GM12878 (cell line): ENCODE measurements around the gene ZNF511.
"Not testable (repeated sequence)": the region's sequence is repeated elsewhere in the genome, so short reads cannot be mapped to it uniquely, and the experiment has no call there.

Experiments
- ATF3 ChIP-seq: IDR thresholded peaks from 2 replicates; pipeline ENCODE4 v1.6.1; 2011; ENCODE audit warnings: low read depth, mild to moderate bottlenecking, low read length, moderate library complexity, borderline replicate concordance; ENCODE audit errors: extremely low read depth
- BACH1 ChIP-seq: fragments of 450-650 bp; IDR thresholded peaks from 2 replicates; pipeline ENCODE4 v1.6.1; 2017; ENCODE audit warnings: mild to moderate bottlenecking, borderline replicate concordance
- ETV6 ChIP-seq, 2 experiments: fragments of 450-650 bp in 1 of 2; IDR thresholded peaks in 1 of 2; conservative IDR thresholded peaks in 1 of 2; 2 replicates each; pipeline ENCODE4 v1.6.1; 2014; ENCODE audit warnings: antibody characterized with exemption in 1 of 2, borderline replicate concordance in 1 of 2, low read depth in 1 of 2, mild to moderate bottlenecking in 1 of 2, moderate library complexity in 1 of 2
- FOXK2 ChIP-seq: fragments of 450-650 bp; IDR thresholded peaks from 2 replicates; pipeline ENCODE4 v1.6.1; 2017; ENCODE audit warnings: mild to moderate bottlenecking, moderate library complexity
- MEF2B ChIP-seq: fragments of 450-650 bp; IDR thresholded peaks from 2 replicates; pipeline ENCODE4 v1.6.1; 2018; ENCODE audit warnings: mild to moderate bottlenecking, moderate library complexity; ENCODE audit not compliant: partially characterized antibody, poor library complexity, severe bottlenecking
- NR2F1 ChIP-seq: fragments of 450-650 bp; conservative IDR thresholded peaks from 2 replicates; pipeline ENCODE4 v1.6.1; 2017; ENCODE audit warnings: mild to moderate bottlenecking
- NRF1 ChIP-seq: conservative IDR thresholded peaks from 2 replicates; pipeline ENCODE4 v1.6.1; 2011; ENCODE audit warnings: mild to moderate bottlenecking, low read depth, low read length, improper control_type of control experiment
- POLR2AphosphoS5 ChIP-seq: IDR thresholded peaks from 2 replicates; pipeline ENCODE4 v1.6.1; 2011; ENCODE audit warnings: mild to moderate bottlenecking, low read length, inconsistent platforms
- TAF1 ChIP-seq: IDR thresholded peaks from 2 replicates; pipeline ENCODE4 v1.6.1; 2011; ENCODE audit warnings: mild to moderate bottlenecking, low read depth, low read length, borderline replicate concordance
- TBL1XR1 ChIP-seq: IDR thresholded peaks from 2 replicates; pipeline ENCODE4 v1.6.1; 2012; ENCODE audit warnings: low read depth, low read length, improper control_type of control experiment
- TF ChIP-seq, protein P1 (sequence below): IDR thresholded peaks from 2 replicates; pipeline ENCODE4 v1.6.1; 2011; ENCODE audit warnings: low read depth, low read length, improper control_type of control experiment, borderline replicate concordance
- TF ChIP-seq, protein P2 (sequence below), 3 experiments: IDR thresholded peaks in 2 of 3; conservative IDR thresholded peaks in 1 of 3; 2 replicates each; pipeline ENCODE4 v1.5.1; 2011; ENCODE audit warnings: low read depth in 3 of 3, low read length in 3 of 3, mild to moderate bottlenecking in 3 of 3, control low read depth in 2 of 3, moderate library complexity in 2 of 3, inconsistent platforms in 1 of 3, mixed read lengths in 1 of 3; ENCODE audit not compliant: control insufficient read depth in 2 of 3, insufficient read depth in 1 of 3; ENCODE audit errors: extremely low read depth in 1 of 3
- TF ChIP-seq, protein P3 (sequence below): fragments of 450-650 bp; formaldehyde crosslinking; IDR thresholded peaks from 2 replicates; pipeline ENCODE4 v1.5.0; 2022; ENCODE audit warnings: mild to moderate bottlenecking, missing genetic modification characterization

- TF ChIP-seq FOXK2; NRF1; NR2F1; TBL1XR1; ETV6 (conservative IDR thresholded peaks at IDR 0.05 in 1 of 2, IDR thresholded peaks at IDR 0.05 in 1 of 2; ENCODE audit: borderline replicate concordance in 1 of 2, low read depth in 1 of 2); BACH1; ATF3; MEF2B; POLR2AphosphoS5; TAF1: not testable (repeated sequence)
- TF ChIP-seq, protein P1, sequence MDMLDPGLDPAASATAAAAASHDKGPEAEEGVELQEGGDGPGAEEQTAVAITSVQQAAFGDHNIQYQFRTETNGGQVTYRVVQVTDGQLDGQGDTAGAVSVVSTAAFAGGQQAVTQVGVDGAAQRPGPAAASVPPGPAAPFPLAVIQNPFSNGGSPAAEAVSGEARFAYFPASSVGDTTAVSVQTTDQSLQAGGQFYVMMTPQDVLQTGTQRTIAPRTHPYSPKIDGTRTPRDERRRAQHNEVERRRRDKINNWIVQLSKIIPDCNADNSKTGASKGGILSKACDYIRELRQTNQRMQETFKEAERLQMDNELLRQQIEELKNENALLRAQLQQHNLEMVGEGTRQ, result not testable (repeated sequence)
- TF ChIP-seq, protein P2, sequence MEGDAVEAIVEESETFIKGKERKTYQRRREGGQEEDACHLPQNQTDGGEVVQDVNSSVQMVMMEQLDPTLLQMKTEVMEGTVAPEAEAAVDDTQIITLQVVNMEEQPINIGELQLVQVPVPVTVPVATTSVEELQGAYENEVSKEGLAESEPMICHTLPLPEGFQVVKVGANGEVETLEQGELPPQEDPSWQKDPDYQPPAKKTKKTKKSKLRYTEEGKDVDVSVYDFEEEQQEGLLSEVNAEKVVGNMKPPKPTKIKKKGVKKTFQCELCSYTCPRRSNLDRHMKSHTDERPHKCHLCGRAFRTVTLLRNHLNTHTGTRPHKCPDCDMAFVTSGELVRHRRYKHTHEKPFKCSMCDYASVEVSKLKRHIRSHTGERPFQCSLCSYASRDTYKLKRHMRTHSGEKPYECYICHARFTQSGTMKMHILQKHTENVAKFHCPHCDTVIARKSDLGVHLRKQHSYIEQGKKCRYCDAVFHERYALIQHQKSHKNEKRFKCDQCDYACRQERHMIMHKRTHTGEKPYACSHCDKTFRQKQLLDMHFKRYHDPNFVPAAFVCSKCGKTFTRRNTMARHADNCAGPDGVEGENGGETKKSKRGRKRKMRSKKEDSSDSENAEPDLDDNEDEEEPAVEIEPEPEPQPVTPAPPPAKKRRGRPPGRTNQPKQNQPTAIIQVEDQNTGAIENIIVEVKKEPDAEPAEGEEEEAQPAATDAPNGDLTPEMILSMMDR (IDR thresholded peaks at IDR 0.05 in 2 of 3, conservative IDR thresholded peaks at IDR 0.05 in 1 of 3; ENCODE audit: control insufficient read depth in 2 of 3, extremely low read depth in 1 of 3, insufficient read depth in 1 of 3, low read depth in 3 of 3, low read length in 3 of 3), result not testable (repeated sequence)
- TF ChIP-seq, protein P3, sequence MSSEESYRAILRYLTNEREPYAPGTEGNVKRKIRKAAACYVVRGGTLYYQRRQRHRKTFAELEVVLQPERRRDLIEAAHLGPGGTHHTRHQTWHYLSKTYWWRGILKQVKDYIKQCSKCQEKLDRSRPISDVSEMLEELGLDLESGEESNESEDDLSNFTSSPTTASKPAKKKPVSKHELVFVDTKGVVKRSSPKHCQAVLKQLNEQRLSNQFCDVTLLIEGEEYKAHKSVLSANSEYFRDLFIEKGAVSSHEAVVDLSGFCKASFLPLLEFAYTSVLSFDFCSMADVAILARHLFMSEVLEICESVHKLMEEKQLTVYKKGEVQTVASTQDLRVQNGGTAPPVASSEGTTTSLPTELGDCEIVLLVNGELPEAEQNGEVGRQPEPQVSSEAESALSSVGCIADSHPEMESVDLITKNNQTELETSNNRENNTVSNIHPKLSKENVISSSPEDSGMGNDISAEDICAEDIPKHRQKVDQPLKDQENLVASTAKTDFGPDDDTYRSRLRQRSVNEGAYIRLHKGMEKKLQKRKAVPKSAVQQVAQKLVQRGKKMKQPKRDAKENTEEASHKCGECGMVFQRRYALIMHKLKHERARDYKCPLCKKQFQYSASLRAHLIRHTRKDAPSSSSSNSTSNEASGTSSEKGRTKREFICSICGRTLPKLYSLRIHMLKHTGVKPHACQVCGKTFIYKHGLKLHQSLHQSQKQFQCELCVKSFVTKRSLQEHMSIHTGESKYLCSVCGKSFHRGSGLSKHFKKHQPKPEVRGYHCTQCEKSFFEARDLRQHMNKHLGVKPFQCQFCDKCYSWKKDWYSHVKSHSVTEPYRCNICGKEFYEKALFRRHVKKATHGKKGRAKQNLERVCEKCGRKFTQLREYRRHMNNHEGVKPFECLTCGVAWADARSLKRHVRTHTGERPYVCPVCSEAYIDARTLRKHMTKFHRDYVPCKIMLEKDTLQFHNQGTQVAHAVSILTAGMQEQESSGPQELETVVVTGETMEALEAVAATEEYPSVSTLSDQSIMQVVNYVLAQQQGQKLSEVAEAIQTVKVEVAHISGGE (CRISPR knock-in tag), result not testable (repeated sequence)
These were observed 43.7 kb upstream of the ZNF511 start for GRCh38 chr10:133265052-133265451.
